ENCODE results near the gene C9orf85. TPM values are rescaled to one million over a fixed set of nuclear protein-coding genes. Genes with fewer than 3 reads are reported as not detected.
"Not testable (repeated sequence)": the region's sequence is repeated elsewhere in the genome, so short reads cannot be mapped to it uniquely, and the experiment has no call there.

The C9orf85 gene
- total RNA-seq, 2 donors from 2014 or later = 7.1 to 10.9 TPM

DNA sequence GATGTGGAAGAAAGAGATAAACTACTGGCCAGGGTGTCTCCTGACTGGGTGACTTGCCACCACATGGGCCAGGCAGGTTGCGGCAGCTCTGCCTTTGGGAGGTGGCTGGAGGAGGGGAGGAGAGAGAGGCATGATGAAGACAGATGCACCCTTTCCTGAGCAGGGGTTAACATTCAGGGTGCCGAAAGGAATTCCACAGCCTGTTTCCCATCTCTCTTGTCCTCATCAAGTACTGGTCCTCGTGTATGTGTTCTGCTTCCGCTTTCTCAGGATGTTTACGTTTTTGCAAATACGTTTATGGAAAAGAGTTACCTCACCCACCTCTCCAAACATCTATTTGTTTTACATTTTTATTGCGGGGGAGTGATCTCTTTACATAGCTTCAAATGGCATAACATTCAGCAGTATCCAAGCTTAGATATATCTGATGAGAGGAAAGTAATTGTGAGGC, 73.4 kb downstream of the C9orf85 start:
- Mint-ChIP-seq H3K4me1 (no peaks in the 10 kb centered on the region), H3K9me3 (no peaks in the 10 kb centered on the region)
- ATAC-seq (replicated peaks) = no peak

GRCh38 chr9:71985297-71985911, 74.0 kb downstream of the C9orf85 start:
- Mint-ChIP-seq H3K9me3 (no peaks in the 10 kb centered on the region), H3K27me3 (no peaks in the 10 kb centered on the region), H3K4me1 (no peaks in the 10 kb centered on the region), H3K36me3 (ENCODE audit: low read depth) (no peaks in the 10 kb centered on the region), H3K27ac (no peak overlapping the region), H3K4me3 (no peak overlapping the region)
- ATAC-seq (replicated peaks) = no peak

More for the DNA sequence above, 73.4 kb downstream of the C9orf85 start:
- H3K27me3 Mint-ChIP-seq = no peaks in the 10 kb centered on the region
- H3K36me3 Mint-ChIP-seq (ENCODE audit: low read depth) = no peaks in the 10 kb centered on the region
- no peak overlapping the region for H3K27ac Mint-ChIP-seq
- no peak overlapping the region for H3K4me3 Mint-ChIP-seq

GRCh38 chr9:71986900-71987299, 75.5 kb downstream of the C9orf85 start:
- no peak for ATAC-seq (replicated peaks)
- no peaks in the 10 kb centered on the region for H3K4me1 Mint-ChIP-seq

DNA sequence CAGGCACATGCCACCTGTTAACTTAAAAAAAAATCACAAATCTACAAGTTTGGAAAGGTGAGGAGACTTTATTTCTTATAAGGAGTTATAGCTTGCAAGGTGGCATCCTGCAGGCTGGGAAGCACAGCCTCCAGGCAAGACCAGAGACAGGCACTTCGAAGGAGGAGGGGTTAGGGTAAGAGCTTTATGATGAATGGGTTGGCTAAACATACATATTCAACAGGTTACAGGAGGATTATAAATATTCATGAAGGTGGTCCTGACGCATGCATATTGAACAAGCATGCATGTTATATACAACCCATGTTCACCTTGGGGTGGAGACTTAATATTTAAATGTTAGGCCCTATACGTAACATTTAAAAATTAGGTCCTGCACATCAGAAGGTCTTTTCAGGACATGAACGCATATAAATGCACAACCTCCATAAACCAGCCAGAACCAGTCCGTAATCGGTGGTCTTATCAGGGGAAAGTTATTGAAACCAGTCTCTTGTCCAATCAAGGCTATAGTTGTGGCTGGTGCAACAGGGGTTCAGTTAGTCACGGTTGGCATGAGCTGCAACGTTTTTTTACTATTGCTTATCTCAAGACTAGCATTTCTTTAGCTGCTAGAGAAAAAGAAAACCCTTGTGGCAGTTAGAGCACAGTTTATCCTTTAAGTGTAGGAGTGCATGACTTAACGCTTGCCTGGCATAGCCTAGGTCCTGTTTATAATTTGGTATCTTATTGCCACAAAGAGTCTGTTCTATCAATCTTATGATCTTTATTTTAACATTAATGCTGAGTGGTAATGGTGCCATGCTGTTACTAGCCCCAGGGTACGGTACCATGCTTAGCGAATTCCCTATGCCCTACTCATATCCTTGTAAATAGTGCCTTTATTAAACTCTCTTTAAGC, 76.3 kb downstream of the C9orf85 start:
- no peak for ATAC-seq (replicated peaks)
- no peak overlapping the region for H3K27ac Mint-ChIP-seq
- no peaks in the 10 kb centered on the region for H3K36me3 Mint-ChIP-seq (ENCODE audit: low read depth)
- H3K27me3 Mint-ChIP-seq = no peaks in the 10 kb centered on the region
- H3K9me3 Mint-ChIP-seq = no peaks in the 10 kb centered on the region
- H3K4me3 Mint-ChIP-seq = no peak overlapping the region
- H3K4me1 Mint-ChIP-seq = no peaks in the 10 kb centered on the region

More at GRCh38 chr9:71986900-71987299, 75.5 kb downstream of the C9orf85 start:
- H3K36me3 Mint-ChIP-seq (ENCODE audit: low read depth) = no peaks in the 10 kb centered on the region
- H3K9me3 Mint-ChIP-seq = no peaks in the 10 kb centered on the region
- H3K27ac Mint-ChIP-seq = no peak overlapping the region
- no peaks in the 10 kb centered on the region for H3K27me3 Mint-ChIP-seq
- no peak overlapping the region for H3K4me3 Mint-ChIP-seq

- peak; percentile 66 for ATAC-seq (replicated peaks)
- no peaks in the 10 kb centered on the region for H3K9me3 Mint-ChIP-seq
- no peak overlapping the region for H3K4me3 Mint-ChIP-seq
- H3K27ac Mint-ChIP-seq = no peak overlapping the region
- no peaks in the 10 kb centered on the region for H3K4me1 Mint-ChIP-seq
- H3K27me3 Mint-ChIP-seq = peaks cover 4% of the 10 kb centered on the region
- no peaks in the 10 kb centered on the region for H3K36me3 Mint-ChIP-seq (ENCODE audit: low read depth)
Measured at GRCh38 chr9:71990466-71990865, 79.0 kb downstream of the C9orf85 start.

DNA sequence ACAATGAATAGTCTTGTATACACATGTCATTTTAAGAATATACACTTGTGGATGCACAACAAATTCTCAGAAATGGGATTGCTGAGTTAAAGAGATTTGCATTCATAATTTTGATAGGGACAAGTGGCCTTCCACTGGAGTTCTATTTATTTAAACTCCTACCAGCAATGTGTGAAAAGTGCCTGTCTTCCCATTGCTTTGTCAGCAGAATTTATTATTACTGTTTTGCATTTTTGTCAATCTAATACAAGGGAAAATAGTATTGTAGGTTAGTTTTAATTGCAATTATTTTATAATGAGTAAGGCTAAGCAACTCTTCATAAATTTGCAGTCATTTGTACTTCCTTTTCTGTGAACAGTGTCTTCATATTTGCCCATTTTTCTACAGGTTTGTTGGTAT, 94.0 kb downstream of the C9orf85 start:
- no peaks in the 10 kb centered on the region for H3K27me3 Mint-ChIP-seq

GRCh38 chr9:72006501-72006900, 95.1 kb downstream of the C9orf85 start:
- ATAC-seq (replicated peaks) = no peak
- H3K27ac Mint-ChIP-seq = no peak overlapping the region
- no peaks in the 10 kb centered on the region for H3K4me1 Mint-ChIP-seq

More for the DNA sequence above, 94.0 kb downstream of the C9orf85 start:
- ATAC-seq (replicated peaks) = no peak
- Mint-ChIP-seq H3K9me3 (no peaks in the 10 kb centered on the region), H3K4me3 (no peak overlapping the region), H3K4me1 (no peaks in the 10 kb centered on the region), H3K27ac (no peak overlapping the region), H3K36me3 (ENCODE audit: low read depth) (no peaks in the 10 kb centered on the region)

GRCh38 chr9:72007726-72008125, 96.3 kb downstream of the C9orf85 start:
- not testable (repeated sequence) for H3K4me3 Mint-ChIP-seq; H3K27ac Mint-ChIP-seq; H3K9me3 Mint-ChIP-seq; H3K4me1 Mint-ChIP-seq; H3K36me3 Mint-ChIP-seq (ENCODE audit: low read depth); ATAC-seq (replicated peaks); H3K27me3 Mint-ChIP-seq

More at GRCh38 chr9:72006501-72006900, 95.1 kb downstream of the C9orf85 start:
- H3K9me3 Mint-ChIP-seq = no peaks in the 10 kb centered on the region
- no peaks in the 10 kb centered on the region for H3K27me3 Mint-ChIP-seq
- H3K4me3 Mint-ChIP-seq = no peak overlapping the region
- H3K36me3 Mint-ChIP-seq (ENCODE audit: low read depth) = no peaks in the 10 kb centered on the region

DNA sequence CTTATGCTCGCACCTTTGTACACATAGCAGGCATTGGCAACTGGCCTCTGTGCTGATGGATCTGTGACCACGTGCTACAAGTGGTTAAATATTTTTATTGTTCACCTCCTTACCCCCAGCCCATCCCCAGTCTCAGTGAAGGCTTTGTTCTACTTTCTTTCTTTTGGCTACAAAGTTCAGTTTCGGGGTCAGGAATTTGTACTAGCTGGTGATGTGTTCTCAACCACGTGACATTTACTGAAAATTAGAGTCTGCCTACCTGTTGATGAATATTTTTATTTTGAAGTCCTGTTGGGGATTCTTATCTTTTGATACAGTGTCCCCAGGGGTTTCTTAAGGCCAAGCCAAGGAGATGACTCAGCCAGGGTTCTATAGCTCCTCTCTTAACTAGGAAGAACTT, 101.2 kb downstream of the C9orf85 start:
- Mint-ChIP-seq H3K36me3 (ENCODE audit: low read depth) (no peaks in the 10 kb centered on the region), H3K27ac (no peak overlapping the region), H3K27me3 (no peaks in the 10 kb centered on the region), H3K4me1 (peaks cover 6% of the 10 kb centered on the region), H3K4me3 (no peak overlapping the region), H3K9me3 (no peaks in the 10 kb centered on the region)
- no peak for ATAC-seq (replicated peaks)

DNA sequence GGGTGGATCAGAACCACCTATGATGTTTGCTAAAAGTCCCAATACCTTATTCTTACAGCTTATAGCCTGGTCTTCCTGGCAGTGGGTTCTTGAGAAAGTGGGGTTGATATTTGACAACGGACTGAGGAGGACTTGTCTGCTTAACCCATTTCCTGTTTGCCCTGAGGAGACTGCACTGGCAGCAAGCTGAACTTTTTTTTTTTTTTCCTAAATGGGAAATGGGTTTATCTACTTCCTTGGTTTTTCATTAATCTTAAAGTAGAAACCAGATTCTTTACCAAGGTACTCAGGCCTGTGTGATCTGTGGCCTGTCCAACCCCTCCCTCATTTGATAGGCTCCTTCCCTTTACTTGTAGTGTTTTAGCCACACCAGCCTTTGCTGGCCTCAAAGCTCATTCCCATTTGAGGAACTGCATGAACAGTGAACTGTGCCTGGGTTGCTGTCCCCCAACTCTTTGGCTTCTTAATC, 101.9 kb downstream of the C9orf85 start:
- no peak overlapping the region for H3K4me3 Mint-ChIP-seq
- H3K27me3 Mint-ChIP-seq = no peaks in the 10 kb centered on the region
- peak overlapping the region; percentile 64 for H3K27ac Mint-ChIP-seq
- no peak for ATAC-seq (replicated peaks)
- H3K4me1 Mint-ChIP-seq = peaks cover 6% of the 10 kb centered on the region
- no peaks in the 10 kb centered on the region for H3K9me3 Mint-ChIP-seq
- H3K36me3 Mint-ChIP-seq (ENCODE audit: low read depth) = no peaks in the 10 kb centered on the region

DNA sequence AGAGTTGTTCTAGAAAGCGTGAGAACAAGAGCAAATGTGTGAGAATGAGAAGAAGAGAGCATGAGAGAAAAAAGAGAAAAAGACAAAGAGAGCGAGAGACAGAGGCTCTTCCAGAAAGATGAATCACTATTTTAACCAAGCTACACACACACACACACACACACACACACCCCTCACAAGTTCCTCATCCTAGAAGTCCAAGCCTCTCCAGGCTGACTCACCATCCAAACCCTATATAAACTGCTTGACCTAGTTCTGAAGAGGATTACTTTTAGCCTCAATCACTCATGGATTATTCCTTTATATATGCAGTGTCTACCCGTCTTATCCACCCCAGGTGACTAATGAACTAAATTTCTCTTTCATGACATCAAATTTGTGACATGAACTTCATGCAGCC, 111.4 kb downstream of the C9orf85 start:
- no peak overlapping the region for H3K27ac Mint-ChIP-seq
- no peaks in the 10 kb centered on the region for H3K36me3 Mint-ChIP-seq (ENCODE audit: low read depth)
- H3K4me3 Mint-ChIP-seq = no peak overlapping the region
- ATAC-seq (replicated peaks) = no peak
- no peaks in the 10 kb centered on the region for H3K9me3 Mint-ChIP-seq
- H3K4me1 Mint-ChIP-seq = no peaks in the 10 kb centered on the region
- H3K27me3 Mint-ChIP-seq = peaks cover 4% of the 10 kb centered on the region

Other genes with a start within 250 kb of the C9orf85 start
- gene CEMIP2, start 143.1 kb upstream of the C9orf85 start, total RNA-seq = 10 to 100 TPM; 75.3 to 89.1 TPM
- 10 to 100 TPM in 1 of 2 donors, 1 to 10 TPM in 1; 7.1 to 15.6 TPM for gene ABHD17B, start 446 bp upstream of the C9orf85 start, total RNA-seq
- gene C9orf57, start 149.0 kb downstream of the C9orf85 start, total RNA-seq = not detected
- not detected for gene GDA, start 237.8 kb downstream of the C9orf85 start, total RNA-seq

Data from activated T-helper 17 cell treated with anti-CD3 and anti-CD28 coated beads, Interleukin-2, amount 50 U/mL, for 72 hours (primary cell).